ENCODE data around the gene DAD1. TPM values are rescaled to one million over a fixed set of nuclear protein-coding genes. Genes with fewer than 3 reads are reported as not detected.

Gene DAD1
- total RNA-seq, 1 experiment from 2014 or later: 155 TPM

DNA sequence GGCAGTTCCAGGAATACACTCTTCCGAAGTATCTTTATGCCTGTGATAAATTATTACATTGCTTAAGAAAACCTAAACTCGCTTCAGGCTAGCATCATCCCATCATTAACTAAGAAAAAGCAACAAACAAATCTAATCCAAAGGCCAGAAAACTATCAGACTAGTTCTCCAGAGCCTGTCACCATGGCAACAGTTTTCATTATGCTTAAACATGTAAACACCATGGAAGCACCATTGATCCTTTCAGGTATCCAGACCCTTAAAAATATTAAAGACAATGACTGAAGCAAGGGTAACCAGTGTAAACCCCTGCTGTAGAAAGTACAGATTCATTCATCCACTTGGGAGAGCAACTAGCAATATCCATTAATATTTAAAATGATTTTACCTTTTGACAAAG lies 9.8 kb downstream of the DAD1 start:
- Histone ChIP-seq H3K4me1 (replicated peaks; ENCODE audit: insufficient read depth) (no peaks in the 10 kb centered on the region), H4K20me1 (ENCODE audit: insufficient read depth) (peaks cover 5% of the 10 kb centered on the region; the same call in 1 of the 2 replicates), H3K4me3 (no peak overlapping the region), H3K27ac (no peak overlapping the region), H3K27me3 (ENCODE audit: insufficient read depth, low read depth) (no peaks in the 10 kb centered on the region), H3K9me2 (ENCODE audit: insufficient read depth) (no peaks in the 10 kb centered on the region), H3F3A (ENCODE audit: insufficient read depth, low read depth) (no peaks in the 10 kb centered on the region), H3K79me2 (ENCODE audit: low read depth) (peaks cover 38% of the 10 kb centered on the region), H3K9me3 (ENCODE audit: insufficient read depth, low read depth) (no peaks in the 10 kb centered on the region), H3K36me3 (ENCODE audit: low read depth) (peaks cover 9% of the 10 kb centered on the region; the same call in 1 of the 2 replicates), H3K4me2 (no peak overlapping the region), H2AFZ (no peak overlapping the region)
- no peak for DNase-seq
- intact Hi-C loops (cut with micrococcal nuclease; ENCODE audit: unreplicated experiment): no loop called here
- CTCF ChIA-PET: no interaction called here
- POLR2A ChIA-PET (ENCODE audit: unreplicated experiment): no interaction called here
- BruUV-seq (replicated peaks): no TSS peak
- no peak for TF ChIP-seq EZH2 (IDR thresholded peaks at IDR 0.05; ENCODE audit: low read depth)
- TF ChIP-seq, protein P1, sequence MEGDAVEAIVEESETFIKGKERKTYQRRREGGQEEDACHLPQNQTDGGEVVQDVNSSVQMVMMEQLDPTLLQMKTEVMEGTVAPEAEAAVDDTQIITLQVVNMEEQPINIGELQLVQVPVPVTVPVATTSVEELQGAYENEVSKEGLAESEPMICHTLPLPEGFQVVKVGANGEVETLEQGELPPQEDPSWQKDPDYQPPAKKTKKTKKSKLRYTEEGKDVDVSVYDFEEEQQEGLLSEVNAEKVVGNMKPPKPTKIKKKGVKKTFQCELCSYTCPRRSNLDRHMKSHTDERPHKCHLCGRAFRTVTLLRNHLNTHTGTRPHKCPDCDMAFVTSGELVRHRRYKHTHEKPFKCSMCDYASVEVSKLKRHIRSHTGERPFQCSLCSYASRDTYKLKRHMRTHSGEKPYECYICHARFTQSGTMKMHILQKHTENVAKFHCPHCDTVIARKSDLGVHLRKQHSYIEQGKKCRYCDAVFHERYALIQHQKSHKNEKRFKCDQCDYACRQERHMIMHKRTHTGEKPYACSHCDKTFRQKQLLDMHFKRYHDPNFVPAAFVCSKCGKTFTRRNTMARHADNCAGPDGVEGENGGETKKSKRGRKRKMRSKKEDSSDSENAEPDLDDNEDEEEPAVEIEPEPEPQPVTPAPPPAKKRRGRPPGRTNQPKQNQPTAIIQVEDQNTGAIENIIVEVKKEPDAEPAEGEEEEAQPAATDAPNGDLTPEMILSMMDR (conservative IDR thresholded peaks at IDR 0.05): no peak

DNA sequence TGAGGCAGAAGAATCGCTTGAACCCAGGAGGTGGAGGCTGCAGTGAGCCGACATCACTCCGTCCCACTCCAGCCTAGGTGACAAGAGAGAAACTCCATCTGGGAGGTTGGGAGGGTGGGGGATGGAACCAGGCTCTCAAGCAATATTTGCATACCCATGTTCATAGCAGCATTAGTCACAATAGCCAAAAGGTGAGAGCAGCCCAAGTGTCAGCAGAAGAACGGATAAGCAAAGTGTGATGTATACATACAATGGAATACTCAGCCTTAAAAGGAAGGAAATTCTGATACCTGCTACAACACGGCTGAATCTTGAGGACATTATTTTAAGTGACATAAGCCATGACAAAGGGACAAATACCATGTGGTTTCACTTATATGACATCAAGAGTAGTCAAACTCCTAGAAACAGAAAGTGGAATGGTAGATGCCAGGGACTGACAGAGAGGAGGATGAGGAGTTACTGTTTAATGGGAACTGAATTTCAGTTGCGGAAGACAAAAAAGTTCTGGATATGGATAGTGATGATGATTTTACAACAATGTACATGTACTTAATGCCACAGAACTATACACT lies 11.6 kb downstream of the DAD1 start:
- peaks cover 28% of the 10 kb centered on the region for H3K79me2 ChIP-seq (ENCODE audit: low read depth)
- no peak overlapping the region for H3K27ac ChIP-seq
- no peak for DNase-seq
- H3F3A ChIP-seq (ENCODE audit: insufficient read depth, low read depth): peaks cover 4% of the 10 kb centered on the region; the same call in 1 of the 2 replicates
- no peak overlapping the region for H2AFZ ChIP-seq
- peaks cover 5% of the 10 kb centered on the region; the same call in 1 of the 2 replicates for H4K20me1 ChIP-seq (ENCODE audit: insufficient read depth)
- H3K9me2 ChIP-seq (ENCODE audit: insufficient read depth): no peaks in the 10 kb centered on the region
- H3K27me3 ChIP-seq (ENCODE audit: insufficient read depth, low read depth): no peaks in the 10 kb centered on the region
- ChIA-PET POLR2A (ENCODE audit: unreplicated experiment) (no interaction called here), CTCF (no interaction called here)
- peaks cover 14% of the 10 kb centered on the region for H3K36me3 ChIP-seq (ENCODE audit: low read depth)
- intact Hi-C loops (cut with micrococcal nuclease; ENCODE audit: unreplicated experiment): no loop called here
- no peak for TF ChIP-seq EZH2 (IDR thresholded peaks at IDR 0.05; ENCODE audit: low read depth)
- TF ChIP-seq, protein P1 (conservative IDR thresholded peaks at IDR 0.05): no peak
- H3K4me3 ChIP-seq: no peak overlapping the region
- H3K4me1 ChIP-seq (replicated peaks; ENCODE audit: insufficient read depth): peaks cover 7% of the 10 kb centered on the region; the same call in 1 of the 2 replicates
- no peaks in the 10 kb centered on the region for H3K9me3 ChIP-seq (ENCODE audit: insufficient read depth, low read depth)
- no peak overlapping the region for H3K4me2 ChIP-seq
- no TSS peak for BruUV-seq (replicated peaks)

DNA sequence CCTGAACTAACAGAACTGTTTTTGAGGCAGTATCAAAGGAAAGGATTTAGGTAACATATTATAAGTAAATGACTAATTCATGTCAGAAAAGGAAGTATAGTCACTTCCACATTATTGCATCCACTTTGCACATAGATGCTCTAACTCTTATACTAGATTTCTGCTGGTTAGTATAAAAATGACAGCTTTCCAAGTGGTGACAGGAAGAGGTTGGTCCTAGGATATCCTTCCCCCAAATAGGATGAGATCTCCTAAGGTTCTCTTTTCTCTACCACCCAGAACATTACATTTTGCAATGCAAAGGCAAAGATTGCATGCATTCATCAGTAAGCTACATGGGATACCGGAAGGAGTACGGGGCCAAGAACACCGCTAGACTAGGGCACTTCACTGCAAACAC lies 15.2 kb downstream of the DAD1 start:
- no peak overlapping the region for H2AFZ ChIP-seq
- H4K20me1 ChIP-seq (ENCODE audit: insufficient read depth): no peaks in the 10 kb centered on the region; the same call in 1 of the 2 replicates
- H3K4me2 ChIP-seq: no peak overlapping the region
- ChIA-PET POLR2A (ENCODE audit: unreplicated experiment) (no interaction called here), CTCF (interaction anchor here (0.8 kb wide), 1 partner anchor 79 kb away, joined by 3 read pairs; no protein-coding TSS in a partner anchor)
- peaks cover 15% of the 10 kb centered on the region; the same call in 1 of the 2 replicates for H3F3A ChIP-seq (ENCODE audit: insufficient read depth, low read depth)
- DNase-seq: no peak
- no peaks in the 10 kb centered on the region for H3K27me3 ChIP-seq (ENCODE audit: insufficient read depth, low read depth)
- no peaks in the 10 kb centered on the region for H3K9me3 ChIP-seq (ENCODE audit: insufficient read depth, low read depth)
- BruUV-seq (replicated peaks): no TSS peak
- no peak overlapping the region for H3K27ac ChIP-seq
- TF ChIP-seq, protein P1 (conservative IDR thresholded peaks at IDR 0.05): no peak
- TF ChIP-seq EZH2 (IDR thresholded peaks at IDR 0.05; ENCODE audit: low read depth): no peak
- H3K79me2 ChIP-seq (ENCODE audit: low read depth): peaks cover 34% of the 10 kb centered on the region
- intact Hi-C loops (cut with micrococcal nuclease; ENCODE audit: unreplicated experiment): loop anchor here (5.0 kb wide), 2 partner anchors 182 to 203 kb away; no protein-coding TSS in a partner anchor
- H3K4me1 ChIP-seq (replicated peaks; ENCODE audit: insufficient read depth): peaks cover 7% of the 10 kb centered on the region; the same call in 1 of the 2 replicates
- no peaks in the 10 kb centered on the region for H3K9me2 ChIP-seq (ENCODE audit: insufficient read depth)
- peaks cover 32% of the 10 kb centered on the region for H3K36me3 ChIP-seq (ENCODE audit: low read depth)
- no peak overlapping the region for H3K4me3 ChIP-seq
